SK-N-SH (cell line): ENCODE data around the gene CNTN4. TPM values are rescaled to one million over a fixed set of nuclear protein-coding genes. Genes with fewer than 3 reads are reported as not detected.

Source experiments
- CTCF ChIA-PET: fragments of 300-600, 350-600 bp; formaldehyde crosslinking; extraction: SDS; loops from one replicate; lab custom pipeline; 2021; lab: Yijun Ruan, JAX
- POLR2A ChIA-PET: fragments of 350-600 bp; sonication (Branson Sonifier 250); formaldehyde crosslinking; extraction: SDS; loops from one replicate; lab custom pipeline; 2020; ENCODE audit warnings: antibody characterized with exemption, inconsistent platforms; lab: Yijun Ruan, JAX
- DNase-seq: peaks from one replicate; pipeline ENCODE4 v3.0.0; 2012
- H2AFZ ChIP-seq: fragments of 200-600 bp; sonication (generic); 2 replicates; pipeline ENCODE4 v1.8.1; 2016; ENCODE audit warnings: antibody characterized with exemption, mild to moderate bottlenecking, low read depth
- H3F3A ChIP-seq: fragments of 200-600 bp; sonication (generic); replicated peaks from 2 replicates; pipeline ENCODE3; 2016; ENCODE audit warnings: antibody characterized with exemption, mild to moderate bottlenecking; ENCODE audit not compliant: insufficient read depth
- H3K27ac ChIP-seq, 2 experiments: fragments of 200-500 bp in 1 of 2; fragments of 200-600 bp in 1 of 2; sonication (Bioruptor generic) in 1 of 2; sonication (generic), shearing (Covaris generic) in 1 of 2; 2 replicates each; pipeline versions ENCODE4 v1.5.1 to v1.6.1; 2014 to 2016; ENCODE audit warnings: low read depth in 2 of 2, inconsistent platforms in 1 of 2, low read length in 1 of 2, mild to moderate bottlenecking in 1 of 2, mixed read lengths in 1 of 2
- H3K27me3 ChIP-seq: fragments of 200-600 bp; sonication (generic), shearing (Covaris generic); 2 replicates; pipeline ENCODE4 v1.6.1; 2016; ENCODE audit warnings: mixed run types; ENCODE audit not compliant: insufficient read depth
- H3K36me3 ChIP-seq, 2 experiments: fragments of 200-500 bp in 1 of 2; fragments of 200-600 bp in 1 of 2; sonication (Bioruptor generic) in 1 of 2; sonication (generic) in 1 of 2; replicated peaks in 1 of 2; 2 replicates each; pipeline versions ENCODE3 to v1.5.1; 2014 to 2016; ENCODE audit warnings: low read length in 1 of 2, mild to moderate bottlenecking in 1 of 2; ENCODE audit not compliant: insufficient read depth in 2 of 2, control insufficient read depth in 1 of 2
- H3K4me1 ChIP-seq, 2 experiments: fragments of 200-500 bp in 1 of 2; fragments of 200-600 bp in 1 of 2; sonication (Bioruptor generic) in 1 of 2; sonication (generic), shearing (Covaris generic) in 1 of 2; 2 replicates each; pipeline versions ENCODE4 v1.5.1 to v1.6.1; 2014 to 2016; ENCODE audit warnings: low read depth in 1 of 2, low read length in 1 of 2, mixed run types in 1 of 2; ENCODE audit not compliant: insufficient read depth in 2 of 2, control insufficient read depth in 1 of 2
- H3K4me2 ChIP-seq: fragments of 200-600 bp; sonication (generic), shearing (Covaris generic); 2 replicates; pipeline ENCODE4 v1.6.1; 2017; ENCODE audit warnings: mixed run types
- H3K4me3 ChIP-seq, 2 experiments: fragments of 200-500 bp in 1 of 2; fragments of 200-600 bp in 1 of 2; sonication (Bioruptor generic) in 1 of 2; sonication (generic), shearing (Covaris generic) in 1 of 2; 2 replicates each; pipeline versions ENCODE4 v1.5.1 to v1.8.1; 2014 to 2016; ENCODE audit warnings: low read depth in 2 of 2, inconsistent platforms in 1 of 2, low read length in 1 of 2, mild to moderate bottlenecking in 1 of 2, mixed read lengths in 1 of 2, moderate library complexity in 1 of 2
- H3K79me2 ChIP-seq: fragments of 200-600 bp; sonication (generic); 2 replicates; pipeline ENCODE4 v1.8.1; 2017; ENCODE audit warnings: mild to moderate bottlenecking; ENCODE audit not compliant: insufficient read depth
- H3K9ac ChIP-seq: fragments of 200-600 bp; sonication (generic); 2 replicates; pipeline ENCODE4 v1.6.1; 2017; ENCODE audit warnings: mixed run types
- H3K9me2 ChIP-seq: fragments of 200-600 bp; sonication (generic); 2 replicates; pipeline ENCODE4 v1.6.1; 2017; ENCODE audit warnings: mixed run types
- H3K9me3 ChIP-seq: fragments of 200-600 bp; sonication (generic); 2 replicates; pipeline ENCODE4 v1.6.1; 2017; ENCODE audit warnings: mixed run types, mild to moderate bottlenecking, moderate library complexity
- H4K20me1 ChIP-seq: fragments of 200-600 bp; sonication (generic); 2 replicates; pipeline ENCODE4 v1.6.1; 2017; ENCODE audit warnings: mild to moderate bottlenecking, mixed run types; ENCODE audit not compliant: insufficient read depth
- EZH2phosphoT487 ChIP-seq: fragments of 200-600 bp; sonication (generic); IDR thresholded peaks from 2 replicates; pipeline ENCODE4 v1.6.1; 2017; ENCODE audit warnings: low read depth, mixed run types, mild to moderate bottlenecking, antibody characterized with exemption, moderate library complexity, borderline replicate concordance
- FOSL2 ChIP-seq: IDR thresholded peaks from 2 replicates; pipeline ENCODE4 v1.4.0; 2012; ENCODE audit warnings: low read depth, mild to moderate bottlenecking, moderate library complexity, borderline replicate concordance
- FOXJ3 ChIP-seq: sonication (generic); formaldehyde crosslinking; IDR thresholded peaks from 2 replicates; pipeline ENCODE4 v1.5.1; 2020; ENCODE audit warnings: mild to moderate bottlenecking, missing genetic modification reagents
- FOXM1 ChIP-seq: IDR thresholded peaks from 2 replicates; pipeline ENCODE4 v1.4.0; 2012; ENCODE audit warnings: low read depth, mild to moderate bottlenecking
- GABPA ChIP-seq: IDR thresholded peaks from 2 replicates; pipeline ENCODE4 v1.4.0; 2012; ENCODE audit warnings: low read depth, mild to moderate bottlenecking
- MXI1 ChIP-seq: IDR thresholded peaks from 2 replicates; pipeline ENCODE4 v1.6.1; 2012; ENCODE audit warnings: mild to moderate bottlenecking, low read depth, low read length, improper control_type of control experiment
- NFIC ChIP-seq: IDR thresholded peaks from 2 replicates; pipeline ENCODE4 v1.4.0; 2012; ENCODE audit warnings: borderline replicate concordance
- NRF1 ChIP-seq: IDR thresholded peaks from 2 replicates; pipeline ENCODE4 v1.6.1; 2012; ENCODE audit warnings: low read depth, mild to moderate bottlenecking, low read length
- RAD21 ChIP-seq: IDR thresholded peaks from 2 replicates; pipeline ENCODE4 v1.6.1; 2012; ENCODE audit warnings: mild to moderate bottlenecking, low read length
- RCOR1 ChIP-seq: fragments of 150-350 bp; IDR thresholded peaks from 2 replicates; pipeline ENCODE4 v1.6.1; 2017; ENCODE audit warnings: antibody characterized with exemption, low read length
- RFX5 ChIP-seq: IDR thresholded peaks from 2 replicates; pipeline ENCODE4 v1.6.1; 2012; ENCODE audit warnings: mild to moderate bottlenecking, improper control_type of control experiment, low read length
- RXRA ChIP-seq: IDR thresholded peaks from 2 replicates; pipeline ENCODE4 v1.4.0; 2012; ENCODE audit warnings: low read depth, mild to moderate bottlenecking, borderline replicate concordance
- SIN3A ChIP-seq: IDR thresholded peaks from 2 replicates; pipeline ENCODE4 v1.6.1; 2012; ENCODE audit warnings: low read depth, mild to moderate bottlenecking, low read length, moderate library complexity, borderline replicate concordance
- TAF1 ChIP-seq: IDR thresholded peaks from 2 replicates; pipeline ENCODE4 v1.6.1; 2012; ENCODE audit warnings: low read depth, mild to moderate bottlenecking, low read length, moderate library complexity, borderline replicate concordance
- YY1 ChIP-seq: IDR thresholded peaks from 2 replicates; pipeline ENCODE4 v1.4.0; 2012; ENCODE audit warnings: low read depth, mild to moderate bottlenecking
- WGBS: methylation state at CpG from one replicate; pipeline ENCODE4 v1.1.6; 2017; ENCODE audit warnings: low lambda C conversion rate; 5-methylcytosine and 5-hydroxymethylcytosine counted together
- polyA plus RNA-seq, 3 experiments: library from polyadenylated mRNA; depleted of rRNA; stranded (reverse); fragments of >200 nt; gene quantifications; 2 replicates each; pipeline ENCODE4 v1.2.3, GENCODE V29; 2012
- TF ChIP-seq, protein P1 (sequence below): IDR thresholded peaks from 2 replicates; pipeline ENCODE4 v1.4.0; 2012; ENCODE audit warnings: low read depth, borderline replicate concordance
- TF ChIP-seq, protein P2 (sequence below): fragments of 150-350 bp; IDR thresholded peaks from 2 replicates; pipeline ENCODE4 v1.6.1; 2016; ENCODE audit warnings: mild to moderate bottlenecking, low read depth, low read length
- TF ChIP-seq, protein P3 (sequence below): fragments of 200-600 bp; sonication (generic); IDR thresholded peaks from 2 replicates; pipeline ENCODE4 v1.6.1; 2017; ENCODE audit warnings: antibody characterized with exemption, mild to moderate bottlenecking, moderate library complexity
- TF ChIP-seq, protein P4 (sequence below): IDR thresholded peaks from 2 replicates; pipeline ENCODE4 v1.4.0; 2012; ENCODE audit warnings: low read depth, borderline replicate concordance
- TF ChIP-seq, protein P5 (sequence below): IDR thresholded peaks from 2 replicates; pipeline ENCODE4; 2012

CNTN4 gene
- polyA plus RNA-seq, 1 of the 3 experiments (the other 2 are of a cell fraction): 0.12 TPM

DNA sequence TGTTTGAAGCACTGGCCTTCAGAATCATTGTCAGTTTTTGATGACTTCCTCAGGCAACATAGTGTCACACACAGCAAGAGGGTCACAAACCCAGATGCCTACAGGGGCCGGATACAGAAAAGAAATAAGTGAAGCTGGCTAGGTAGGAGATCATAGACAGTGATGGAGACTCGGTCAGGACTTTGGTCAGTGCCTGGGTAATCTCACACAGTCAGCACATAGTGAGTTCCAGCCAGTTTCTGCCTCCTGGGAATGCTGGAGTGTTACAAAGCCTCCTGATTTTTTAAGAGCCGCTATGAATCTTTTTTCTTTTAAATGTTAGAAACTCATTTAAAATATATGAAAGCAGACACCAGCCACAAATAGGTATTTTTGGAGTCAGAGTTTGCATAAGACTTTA lies 612.4 kb downstream of the CNTN4 start (continued):
- TF ChIP-seq FOXM1 (no peak), MXI1 (no peak), FOSL2 (no peak), FOXJ3 (CRISPR knock-in tag) (no peak), EZH2phosphoT487 (no peak)
- TF ChIP-seq, protein P1, sequence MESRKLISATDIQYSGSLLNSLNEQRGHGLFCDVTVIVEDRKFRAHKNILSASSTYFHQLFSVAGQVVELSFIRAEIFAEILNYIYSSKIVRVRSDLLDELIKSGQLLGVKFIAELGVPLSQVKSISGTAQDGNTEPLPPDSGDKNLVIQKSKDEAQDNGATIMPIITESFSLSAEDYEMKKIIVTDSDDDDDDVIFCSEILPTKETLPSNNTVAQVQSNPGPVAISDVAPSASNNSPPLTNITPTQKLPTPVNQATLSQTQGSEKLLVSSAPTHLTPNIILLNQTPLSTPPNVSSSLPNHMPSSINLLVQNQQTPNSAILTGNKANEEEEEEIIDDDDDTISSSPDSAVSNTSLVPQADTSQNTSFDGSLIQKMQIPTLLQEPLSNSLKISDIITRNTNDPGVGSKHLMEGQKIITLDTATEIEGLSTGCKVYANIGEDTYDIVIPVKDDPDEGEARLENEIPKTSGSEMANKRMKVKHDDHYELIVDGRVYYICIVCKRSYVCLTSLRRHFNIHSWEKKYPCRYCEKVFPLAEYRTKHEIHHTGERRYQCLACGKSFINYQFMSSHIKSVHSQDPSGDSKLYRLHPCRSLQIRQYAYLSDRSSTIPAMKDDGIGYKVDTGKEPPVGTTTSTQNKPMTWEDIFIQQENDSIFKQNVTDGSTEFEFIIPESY: no peak
- TF ChIP-seq, protein P2, sequence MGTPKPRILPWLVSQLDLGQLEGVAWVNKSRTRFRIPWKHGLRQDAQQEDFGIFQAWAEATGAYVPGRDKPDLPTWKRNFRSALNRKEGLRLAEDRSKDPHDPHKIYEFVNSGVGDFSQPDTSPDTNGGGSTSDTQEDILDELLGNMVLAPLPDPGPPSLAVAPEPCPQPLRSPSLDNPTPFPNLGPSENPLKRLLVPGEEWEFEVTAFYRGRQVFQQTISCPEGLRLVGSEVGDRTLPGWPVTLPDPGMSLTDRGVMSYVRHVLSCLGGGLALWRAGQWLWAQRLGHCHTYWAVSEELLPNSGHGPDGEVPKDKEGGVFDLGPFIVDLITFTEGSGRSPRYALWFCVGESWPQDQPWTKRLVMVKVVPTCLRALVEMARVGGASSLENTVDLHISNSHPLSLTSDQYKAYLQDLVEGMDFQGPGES: no peak
- TF ChIP-seq, protein P3, sequence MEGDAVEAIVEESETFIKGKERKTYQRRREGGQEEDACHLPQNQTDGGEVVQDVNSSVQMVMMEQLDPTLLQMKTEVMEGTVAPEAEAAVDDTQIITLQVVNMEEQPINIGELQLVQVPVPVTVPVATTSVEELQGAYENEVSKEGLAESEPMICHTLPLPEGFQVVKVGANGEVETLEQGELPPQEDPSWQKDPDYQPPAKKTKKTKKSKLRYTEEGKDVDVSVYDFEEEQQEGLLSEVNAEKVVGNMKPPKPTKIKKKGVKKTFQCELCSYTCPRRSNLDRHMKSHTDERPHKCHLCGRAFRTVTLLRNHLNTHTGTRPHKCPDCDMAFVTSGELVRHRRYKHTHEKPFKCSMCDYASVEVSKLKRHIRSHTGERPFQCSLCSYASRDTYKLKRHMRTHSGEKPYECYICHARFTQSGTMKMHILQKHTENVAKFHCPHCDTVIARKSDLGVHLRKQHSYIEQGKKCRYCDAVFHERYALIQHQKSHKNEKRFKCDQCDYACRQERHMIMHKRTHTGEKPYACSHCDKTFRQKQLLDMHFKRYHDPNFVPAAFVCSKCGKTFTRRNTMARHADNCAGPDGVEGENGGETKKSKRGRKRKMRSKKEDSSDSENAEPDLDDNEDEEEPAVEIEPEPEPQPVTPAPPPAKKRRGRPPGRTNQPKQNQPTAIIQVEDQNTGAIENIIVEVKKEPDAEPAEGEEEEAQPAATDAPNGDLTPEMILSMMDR: no peak

DNA sequence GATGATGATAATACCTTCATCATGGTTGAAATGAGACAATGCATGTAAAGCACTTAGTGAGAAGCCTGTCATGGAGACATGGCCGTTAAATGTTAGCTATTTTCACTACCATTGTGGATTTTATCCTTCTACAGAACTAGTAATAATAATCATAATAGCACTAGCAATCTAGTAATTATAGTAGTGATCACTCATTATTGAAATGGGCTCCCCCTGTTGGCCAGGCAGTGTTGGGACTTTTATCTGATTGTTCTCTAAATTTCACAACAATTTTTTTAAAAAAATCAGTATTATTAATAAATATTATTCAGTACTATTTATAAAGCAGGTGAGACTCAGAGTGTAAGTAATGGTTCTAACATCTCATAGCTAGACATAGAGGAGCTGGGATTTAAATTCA lies 615.3 kb downstream of the CNTN4 start:
- DNase-seq: no peak
- ChIA-PET CTCF (interaction anchor here (1.0 to 1.5 kb wide), 4 partner anchors 23 to 295 kb away, joined by 3 to 4 read pairs (median 4); no protein-coding TSS in a partner anchor), POLR2A (no interaction called here)
- H3K36me3 ChIP-seq: no peaks in the 10 kb centered on the region
- H3F3A ChIP-seq: no peaks in the 10 kb centered on the region
- WGBS: 5% methylated on average over 1 of the region's 1 CpG
- peaks cover 0 to 2% of the 10 kb centered on the region in 2 experiments; a peak in 1 of 4 replicates for H3K4me1 ChIP-seq
- no peaks in the 10 kb centered on the region for H3K9me2 ChIP-seq
- H2AFZ ChIP-seq: no peak overlapping the region
- no peak overlapping the region for H3K27ac ChIP-seq
- no peak overlapping the region for H3K4me2 ChIP-seq
- no peaks in the 10 kb centered on the region for H3K79me2 ChIP-seq
- H3K27me3 ChIP-seq: no peaks in the 10 kb centered on the region
- 0 out of 2 replicates have a peak, but pooled peaks cover 2% of the 10 kb centered on the region for H3K9me3 ChIP-seq
- no peak overlapping the region for H3K9ac ChIP-seq
- no peaks in the 10 kb centered on the region for H4K20me1 ChIP-seq
- no peak overlapping the region for H3K4me3 ChIP-seq
- TF ChIP-seq, protein P4, sequence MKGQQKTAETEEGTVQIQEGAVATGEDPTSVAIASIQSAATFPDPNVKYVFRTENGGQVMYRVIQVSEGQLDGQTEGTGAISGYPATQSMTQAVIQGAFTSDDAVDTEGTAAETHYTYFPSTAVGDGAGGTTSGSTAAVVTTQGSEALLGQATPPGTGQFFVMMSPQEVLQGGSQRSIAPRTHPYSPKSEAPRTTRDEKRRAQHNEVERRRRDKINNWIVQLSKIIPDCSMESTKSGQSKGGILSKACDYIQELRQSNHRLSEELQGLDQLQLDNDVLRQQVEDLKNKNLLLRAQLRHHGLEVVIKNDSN: no peak
- TF ChIP-seq NRF1 (no peak), SIN3A (no peak), GABPA (no peak), RCOR1 (no peak), RXRA (no peak), FOSL2 (no peak), NFIC (no peak), FOXM1 (no peak), EZH2phosphoT487 (no peak), RAD21 (no peak), RFX5 (no peak), YY1 (no peak), MXI1 (no peak), TAF1 (no peak)
- TF ChIP-seq, protein P5, sequence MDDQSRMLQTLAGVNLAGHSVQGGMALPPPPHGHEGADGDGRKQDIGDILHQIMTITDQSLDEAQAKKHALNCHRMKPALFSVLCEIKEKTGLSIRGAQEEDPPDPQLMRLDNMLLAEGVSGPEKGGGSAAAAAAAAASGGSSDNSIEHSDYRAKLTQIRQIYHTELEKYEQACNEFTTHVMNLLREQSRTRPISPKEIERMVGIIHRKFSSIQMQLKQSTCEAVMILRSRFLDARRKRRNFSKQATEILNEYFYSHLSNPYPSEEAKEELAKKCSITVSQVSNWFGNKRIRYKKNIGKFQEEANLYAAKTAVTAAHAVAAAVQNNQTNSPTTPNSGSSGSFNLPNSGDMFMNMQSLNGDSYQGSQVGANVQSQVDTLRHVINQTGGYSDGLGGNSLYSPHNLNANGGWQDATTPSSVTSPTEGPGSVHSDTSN: no peak
- TF ChIP-seq, protein P1: no peak
